Measurements from ENCODE around the gene RAB6B. TPM values are rescaled to one million over a fixed set of nuclear protein-coding genes. Genes with fewer than 3 reads are reported as not detected.

RAB6B gene
- polyA plus RNA-seq, 1 donor (not counting 4 experiments of a cell fraction or from before 2014, with no cell fraction given), result 2.2 TPM

DNA sequence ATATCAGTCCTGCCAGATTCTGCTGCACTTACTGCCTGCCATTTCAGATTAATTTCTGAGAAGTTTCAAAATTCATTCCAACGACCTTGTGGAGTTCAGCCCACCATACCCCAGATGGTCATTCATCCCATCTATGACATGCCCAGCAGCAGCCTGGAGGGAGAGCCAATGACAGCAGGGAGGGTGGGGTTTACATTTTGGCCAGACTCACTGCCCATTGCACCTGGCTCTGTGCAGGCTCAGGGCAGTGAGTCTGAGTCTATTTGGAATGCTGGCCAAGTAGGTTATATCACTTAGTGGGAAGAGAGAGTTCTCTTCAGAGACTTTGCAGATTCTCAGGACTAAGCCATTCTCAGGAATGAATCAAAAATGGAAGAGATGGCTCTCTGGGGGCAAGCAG is 68.5 kb downstream of the RAB6B start:
- no peaks in the 10 kb centered on the region for H3K27me3 ChIP-seq (ENCODE audit: control insufficient read depth, extremely low read depth, insufficient read depth, low read length)

DNA sequence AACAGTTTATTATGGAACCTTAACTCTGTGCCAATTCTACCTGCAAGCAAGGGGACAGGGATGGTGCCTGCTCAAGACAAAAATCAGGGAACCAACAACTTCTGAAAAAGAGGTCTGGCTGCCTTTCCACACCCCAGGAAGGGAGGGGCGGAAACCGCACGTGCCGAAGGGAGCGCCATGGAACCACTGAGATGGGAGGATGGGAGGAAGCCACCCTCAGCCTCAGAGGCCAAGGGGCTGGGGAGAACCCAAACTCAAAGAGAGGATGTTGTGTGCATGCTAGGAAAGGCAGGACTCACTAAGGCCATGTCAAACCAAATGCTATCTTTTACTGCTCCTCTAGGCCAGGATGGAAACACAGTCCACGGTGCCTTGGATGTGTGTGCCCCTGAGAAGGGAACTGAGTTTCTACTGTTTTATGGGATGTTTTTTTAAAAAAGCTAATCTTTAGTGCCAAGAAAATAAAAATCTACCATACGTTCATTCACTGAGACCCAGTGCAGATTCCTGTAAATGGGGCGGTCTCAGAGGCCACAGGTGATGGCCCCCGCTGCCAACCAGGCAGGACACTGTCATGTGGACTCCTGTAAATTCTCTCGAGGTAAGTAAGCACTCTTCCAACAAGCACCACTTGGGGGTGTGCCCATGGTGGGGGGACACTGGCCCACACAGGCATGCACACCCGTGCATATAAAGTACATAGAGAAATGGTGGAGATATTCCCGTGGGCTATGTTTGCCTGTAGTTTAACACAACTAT is 69.5 kb downstream of the RAB6B start:
- peaks cover 9% of the 10 kb centered on the region for H3K4me1 ChIP-seq (ENCODE audit: control insufficient read depth, extremely low read depth, insufficient read depth, low read length)
- no peak overlapping the region for H3K27ac ChIP-seq (ENCODE audit: control insufficient read depth, insufficient read depth, low read length)
- dilution Hi-C loops (cut with MboI; ENCODE audit: extremely low pct_ligation_motif_present, low sequenced_read_pairs), result no loop called here
- no peak overlapping the region for H3K4me2 ChIP-seq (ENCODE audit: control insufficient read depth, extremely low read depth, insufficient read depth, low read depth, low read length)
- H3K27me3 ChIP-seq (ENCODE audit: control insufficient read depth, extremely low read depth, insufficient read depth, low read length), result no peaks in the 10 kb centered on the region
- H3K9me3 ChIP-seq (ENCODE audit: control insufficient read depth, low read depth, low read length), result no peaks in the 10 kb centered on the region
- DNase-seq (ENCODE audit: low read depth, low spot score) (no peak), FAIRE-seq (no peak)
- TF ChIP-seq EZH2 (IDR thresholded peaks at IDR 0.05; ENCODE audit: low read length), result no peak
- TF ChIP-seq, protein P1, sequence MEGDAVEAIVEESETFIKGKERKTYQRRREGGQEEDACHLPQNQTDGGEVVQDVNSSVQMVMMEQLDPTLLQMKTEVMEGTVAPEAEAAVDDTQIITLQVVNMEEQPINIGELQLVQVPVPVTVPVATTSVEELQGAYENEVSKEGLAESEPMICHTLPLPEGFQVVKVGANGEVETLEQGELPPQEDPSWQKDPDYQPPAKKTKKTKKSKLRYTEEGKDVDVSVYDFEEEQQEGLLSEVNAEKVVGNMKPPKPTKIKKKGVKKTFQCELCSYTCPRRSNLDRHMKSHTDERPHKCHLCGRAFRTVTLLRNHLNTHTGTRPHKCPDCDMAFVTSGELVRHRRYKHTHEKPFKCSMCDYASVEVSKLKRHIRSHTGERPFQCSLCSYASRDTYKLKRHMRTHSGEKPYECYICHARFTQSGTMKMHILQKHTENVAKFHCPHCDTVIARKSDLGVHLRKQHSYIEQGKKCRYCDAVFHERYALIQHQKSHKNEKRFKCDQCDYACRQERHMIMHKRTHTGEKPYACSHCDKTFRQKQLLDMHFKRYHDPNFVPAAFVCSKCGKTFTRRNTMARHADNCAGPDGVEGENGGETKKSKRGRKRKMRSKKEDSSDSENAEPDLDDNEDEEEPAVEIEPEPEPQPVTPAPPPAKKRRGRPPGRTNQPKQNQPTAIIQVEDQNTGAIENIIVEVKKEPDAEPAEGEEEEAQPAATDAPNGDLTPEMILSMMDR (optimal IDR thresholded peaks at IDR 0.05 in 1 of 3, IDR thresholded peaks at IDR 0.05 in 1 of 3, conservative IDR thresholded peaks at IDR 0.05 in 1 of 3; ENCODE audit: extremely low read depth in 1 of 3, insufficient read depth in 2 of 3, low read length in 3 of 3), result no peak
- no peak overlapping the region for H2AFZ ChIP-seq (ENCODE audit: control insufficient read depth, low read length)
- no peak overlapping the region for H3K4me3 ChIP-seq (ENCODE audit: control insufficient read depth in 2 of 3, extremely low read depth in 1 of 3, insufficient read depth in 2 of 3, low read depth in 1 of 3, low read length in 3 of 3)
- no peaks in the 10 kb centered on the region for H4K20me1 ChIP-seq (ENCODE audit: control insufficient read depth, extremely low read depth, insufficient read depth, low read length)
- no peaks in the 10 kb centered on the region for H3K79me2 ChIP-seq (ENCODE audit: control insufficient read depth, insufficient read depth, low read length)
- H3K9me1 ChIP-seq (ENCODE audit: control insufficient read depth, extremely low read depth, insufficient read depth, low read length), result no peaks in the 10 kb centered on the region
- H3K9ac ChIP-seq (ENCODE audit: control insufficient read depth, extremely low read depth, insufficient read depth, low read length), result no peak overlapping the region
- peaks cover 4 to 19% of the 10 kb centered on the region in 2 experiments for H3K36me3 ChIP-seq (ENCODE audit: control insufficient read depth in 2 of 2, extremely low read depth in 1 of 2, insufficient read depth in 2 of 2, low read length in 2 of 2)

More for the DNA sequence above, 68.5 kb downstream of the RAB6B start:
- Histone ChIP-seq H3K27ac (ENCODE audit: control insufficient read depth, insufficient read depth, low read length) (no peak overlapping the region), H3K79me2 (ENCODE audit: control insufficient read depth, insufficient read depth, low read length) (no peaks in the 10 kb centered on the region), H3K9me3 (ENCODE audit: control insufficient read depth, low read depth, low read length) (no peaks in the 10 kb centered on the region), H3K4me2 (ENCODE audit: control insufficient read depth, extremely low read depth, insufficient read depth, low read depth, low read length) (no peak overlapping the region), H3K4me1 (ENCODE audit: control insufficient read depth, extremely low read depth, insufficient read depth, low read length) (peaks cover 1% of the 10 kb centered on the region), H3K36me3 (ENCODE audit: control insufficient read depth in 2 of 2, extremely low read depth in 1 of 2, insufficient read depth in 2 of 2, low read length in 2 of 2) (peaks cover 3 to 17% of the 10 kb centered on the region in 2 experiments), H2AFZ (ENCODE audit: control insufficient read depth, low read length) (no peak overlapping the region), H3K9ac (ENCODE audit: control insufficient read depth, extremely low read depth, insufficient read depth, low read length) (no peak overlapping the region), H4K20me1 (ENCODE audit: control insufficient read depth, extremely low read depth, insufficient read depth, low read length) (no peaks in the 10 kb centered on the region), H3K4me3 (ENCODE audit: control insufficient read depth in 2 of 3, extremely low read depth in 1 of 3, insufficient read depth in 2 of 3, low read depth in 1 of 3, low read length in 3 of 3) (no peak overlapping the region), H3K9me1 (ENCODE audit: control insufficient read depth, extremely low read depth, insufficient read depth, low read length) (no peaks in the 10 kb centered on the region)
- dilution Hi-C loops (cut with MboI; ENCODE audit: extremely low pct_ligation_motif_present, low sequenced_read_pairs), result no loop called here
- FAIRE-seq (no peak), DNase-seq (ENCODE audit: low read depth, low spot score) (no peak)
- TF ChIP-seq, protein P1 (optimal IDR thresholded peaks at IDR 0.05 in 1 of 3, IDR thresholded peaks at IDR 0.05 in 1 of 3, conservative IDR thresholded peaks at IDR 0.05 in 1 of 3; ENCODE audit: extremely low read depth in 1 of 3, insufficient read depth in 2 of 3, low read length in 3 of 3), result no peak
- TF ChIP-seq EZH2 (IDR thresholded peaks at IDR 0.05; ENCODE audit: low read length), result no peak
